Muscle of arm (tissue), 14 donors: ENCODE measurements around the gene SLC2A2. TPM values are rescaled to one million over a fixed set of nuclear protein-coding genes. Genes with fewer than 3 reads are reported as not detected.

Source experiments
- DNase-seq: peaks from one replicate; pipeline ENCODE4 v3.0.0-alpha.2; 2013
- long read RNA-seq, 11 donors: transcript quantifications; one replicate each; lab custom pipeline, GENCODE V29; 2026
- polyA plus RNA-seq, 12 donors: library from polyadenylated mRNA; unstranded; fragments of 120-200 nt; gene quantifications; one replicate each; pipeline ENCODE4 v1.2.1, GENCODE V29; 2013; ENCODE audit not compliant: insufficient read length in 12 of 12

Gene SLC2A2
- polyA plus RNA-seq = 1 to 10 TPM in 1 of 12 donors, under 1 TPM in 2, not detected in 9; 0.19 to 1.7 (median 0.48) TPM
- long read RNA-seq, donor 1, partial matches to known transcripts = 17 of 17 reads
- long read RNA-seq, donor 1, other reads (novel, unspliced or antisense) = 0 of 17 reads
- long read RNA-seq, donor 2 = 0 reads
- long read RNA-seq, donor 3, partial matches to known transcripts = 0 of 1 reads
- long read RNA-seq, donor 3, other reads (novel, unspliced or antisense) = 0 of 1 reads
- long read RNA-seq, donor 4 = 0 reads
- long read RNA-seq, donor 5 = 0 reads
- long read RNA-seq, donor 6 = 0 reads
- long read RNA-seq, donor 7 = 0 reads
- long read RNA-seq, donor 8 = 0 reads
- long read RNA-seq, donor 9 = 0 reads
- long read RNA-seq, donor 10 = 0 reads
- long read RNA-seq, donor 11 = 0 reads

GRCh38 chr3:171026597-171027293 lies at the start of gene SLC2A2:
SLC2A2 (minus strand) TSS chr3:171026720; CDS start chr3:171026670, 50 bp downstream.
- DNase-seq = no peak

GRCh38 chr3:171072432-171072831 lies 45.9 kb upstream of the SLC2A2 start:
- peak; percentile 16 for DNase-seq

- DNase-seq = no peak
Observed at GRCh38 chr3:171068658-171069057, 42.1 kb upstream of the SLC2A2 start.

- no peak for DNase-seq
Observed at GRCh38 chr3:171066206-171066605, 39.7 kb upstream of the SLC2A2 start.

- DNase-seq = no peak
Observed at GRCh38 chr3:171065732-171066131, 39.2 kb upstream of the SLC2A2 start.

- no peak for DNase-seq
Observed at GRCh38 chr3:171064461-171064860, 37.9 kb upstream of the SLC2A2 start.

- no peak for DNase-seq
Observed at GRCh38 chr3:171061749-171062148, 35.2 kb upstream of the SLC2A2 start.

- no peak for DNase-seq
Observed at GRCh38 chr3:171059978-171060377, 33.5 kb upstream of the SLC2A2 start.

- no peak for DNase-seq
Observed at GRCh38 chr3:171058873-171059603, 32.5 kb upstream of the SLC2A2 start.

- no peak for DNase-seq
Observed at GRCh38 chr3:171058058-171058457, 31.5 kb upstream of the SLC2A2 start.

- no peak for DNase-seq
Observed at GRCh38 chr3:171057072-171057471, 30.6 kb upstream of the SLC2A2 start.

GRCh38 chr3:171056528-171056927 lies 30.0 kb upstream of the SLC2A2 start:
- no peak for DNase-seq

- no peak for DNase-seq
Observed at GRCh38 chr3:171055336-171056178, 29.0 kb upstream of the SLC2A2 start.

- no peak for DNase-seq
Observed at GRCh38 chr3:171054921-171055320, 28.4 kb upstream of the SLC2A2 start.

GRCh38 chr3:171054231-171054630 lies 27.7 kb upstream of the SLC2A2 start:
- no peak for DNase-seq

GRCh38 chr3:171049861-171050444 lies 23.4 kb upstream of the SLC2A2 start:
- DNase-seq = peak; percentile 19

GRCh38 chr3:171046760-171047159 lies 20.2 kb upstream of the SLC2A2 start:
- DNase-seq = no peak

GRCh38 chr3:171044835-171045793 lies 18.6 kb upstream of the SLC2A2 start:
- no peak for DNase-seq

- no peak for DNase-seq
Observed at GRCh38 chr3:171044384-171044783, 17.9 kb upstream of the SLC2A2 start.

- DNase-seq = no peak
Observed at GRCh38 chr3:171039674-171040073, 13.2 kb upstream of the SLC2A2 start.
